Fibroblast of villous mesenchyme (primary cell): ENCODE results near the gene MIGA2. TPM values are rescaled to one million over a fixed set of nuclear protein-coding genes. Genes with fewer than 3 reads are reported as not detected.

ENCODE experiments used
- DNase-seq: peaks from one replicate; pipeline ENCODE4 v3.0.0-alpha.2; 2010; ENCODE audit warnings: low read depth
- H3K4me3 ChIP-seq: 2 replicates; pipeline ENCODE4 v1.5.1; 2011; ENCODE audit warnings: low read depth, mild to moderate bottlenecking, low read length
- total RNA-seq: library from RNA; depleted of rRNA; stranded (reverse); fragments of >200 nt; gene quantifications from 2 replicates; pipeline ENCODE4 v1.2.3, GENCODE V29; 2012
- TF ChIP-seq, protein P1 (sequence below): IDR thresholded peaks from 2 replicates; pipeline ENCODE4 v1.5.1; 2012; ENCODE audit warnings: low read depth, mild to moderate bottlenecking, low read length; ENCODE audit not compliant: insufficient read depth

Gene MIGA2, protein sequence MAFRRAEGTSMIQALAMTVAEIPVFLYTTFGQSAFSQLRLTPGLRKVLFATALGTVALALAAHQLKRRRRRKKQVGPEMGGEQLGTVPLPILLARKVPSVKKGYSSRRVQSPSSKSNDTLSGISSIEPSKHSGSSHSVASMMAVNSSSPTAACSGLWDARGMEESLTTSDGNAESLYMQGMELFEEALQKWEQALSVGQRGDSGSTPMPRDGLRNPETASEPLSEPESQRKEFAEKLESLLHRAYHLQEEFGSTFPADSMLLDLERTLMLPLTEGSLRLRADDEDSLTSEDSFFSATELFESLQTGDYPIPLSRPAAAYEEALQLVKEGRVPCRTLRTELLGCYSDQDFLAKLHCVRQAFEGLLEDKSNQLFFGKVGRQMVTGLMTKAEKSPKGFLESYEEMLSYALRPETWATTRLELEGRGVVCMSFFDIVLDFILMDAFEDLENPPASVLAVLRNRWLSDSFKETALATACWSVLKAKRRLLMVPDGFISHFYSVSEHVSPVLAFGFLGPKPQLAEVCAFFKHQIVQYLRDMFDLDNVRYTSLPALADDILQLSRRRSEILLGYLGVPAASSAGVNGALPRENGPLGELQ
- total RNA-seq = 22.5 and 26.1 TPM in 2 replicates

GRCh38 chr9:129036241-129036922 is at the start of gene MIGA2:
MIGA2 (plus strand) TSS chr9:129036626; CDS start chr9:129040595, 3,969 bp downstream.
- peak within 1 kb of the TSS; percentile 99 for H3K4me3 ChIP-seq
- TF ChIP-seq, protein P1, sequence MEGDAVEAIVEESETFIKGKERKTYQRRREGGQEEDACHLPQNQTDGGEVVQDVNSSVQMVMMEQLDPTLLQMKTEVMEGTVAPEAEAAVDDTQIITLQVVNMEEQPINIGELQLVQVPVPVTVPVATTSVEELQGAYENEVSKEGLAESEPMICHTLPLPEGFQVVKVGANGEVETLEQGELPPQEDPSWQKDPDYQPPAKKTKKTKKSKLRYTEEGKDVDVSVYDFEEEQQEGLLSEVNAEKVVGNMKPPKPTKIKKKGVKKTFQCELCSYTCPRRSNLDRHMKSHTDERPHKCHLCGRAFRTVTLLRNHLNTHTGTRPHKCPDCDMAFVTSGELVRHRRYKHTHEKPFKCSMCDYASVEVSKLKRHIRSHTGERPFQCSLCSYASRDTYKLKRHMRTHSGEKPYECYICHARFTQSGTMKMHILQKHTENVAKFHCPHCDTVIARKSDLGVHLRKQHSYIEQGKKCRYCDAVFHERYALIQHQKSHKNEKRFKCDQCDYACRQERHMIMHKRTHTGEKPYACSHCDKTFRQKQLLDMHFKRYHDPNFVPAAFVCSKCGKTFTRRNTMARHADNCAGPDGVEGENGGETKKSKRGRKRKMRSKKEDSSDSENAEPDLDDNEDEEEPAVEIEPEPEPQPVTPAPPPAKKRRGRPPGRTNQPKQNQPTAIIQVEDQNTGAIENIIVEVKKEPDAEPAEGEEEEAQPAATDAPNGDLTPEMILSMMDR = no peak
- peak; percentile 99 for DNase-seq

GRCh38 chr9:128986671-128987070 is 49.8 kb upstream of the MIGA2 start:
- DNase-seq = no peak
- no peak overlapping the region for H3K4me3 ChIP-seq
- TF ChIP-seq, protein P1 = no peak

- TF ChIP-seq, protein P1 = no peak
- no peak overlapping the region for H3K4me3 ChIP-seq
- peak; percentile 56 for DNase-seq
Measured at GRCh38 chr9:128987805-128988204, 48.6 kb upstream of the MIGA2 start.

- H3K4me3 ChIP-seq = no peak overlapping the region
- TF ChIP-seq, protein P1 = peak; percentile 41
- peak; percentile 23 for DNase-seq
Measured at GRCh38 chr9:128992995-128993394, 43.4 kb upstream of the MIGA2 start.

GRCh38 chr9:128995791-128996190 is 40.6 kb upstream of the MIGA2 start:
- H3K4me3 ChIP-seq = no peak overlapping the region
- TF ChIP-seq, protein P1 = no peak
- no peak for DNase-seq

GRCh38 chr9:128998462-128998861 is 38.0 kb upstream of the MIGA2 start:
- TF ChIP-seq, protein P1 = no peak
- no peak overlapping the region for H3K4me3 ChIP-seq
- DNase-seq = no peak
